ENCODE data around the gene LYVE1.

LYVE1 gene

DNA sequence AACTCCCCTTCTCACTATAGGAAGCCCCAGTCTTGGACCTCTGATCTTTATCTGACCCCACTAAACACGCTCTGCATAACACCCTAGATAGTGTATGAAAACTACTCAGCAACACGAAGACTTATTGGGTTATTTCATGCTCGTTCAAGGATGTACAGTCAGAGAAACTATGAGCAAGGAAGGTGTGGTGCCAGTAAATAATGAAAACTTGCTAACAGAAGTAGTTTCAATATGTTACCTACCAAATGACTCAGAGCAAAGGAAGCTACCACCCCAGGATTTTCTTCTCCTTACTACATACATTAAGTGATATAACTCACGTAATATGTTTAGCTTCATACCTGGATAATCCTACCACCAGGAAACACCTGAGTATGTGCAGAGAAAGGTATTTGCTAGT lies 25.9 kb upstream of the LYVE1 start:
- DNase-seq (ENCODE audit: low read depth in 3 of 3, low spot score in 1 of 3): no peak

DNA sequence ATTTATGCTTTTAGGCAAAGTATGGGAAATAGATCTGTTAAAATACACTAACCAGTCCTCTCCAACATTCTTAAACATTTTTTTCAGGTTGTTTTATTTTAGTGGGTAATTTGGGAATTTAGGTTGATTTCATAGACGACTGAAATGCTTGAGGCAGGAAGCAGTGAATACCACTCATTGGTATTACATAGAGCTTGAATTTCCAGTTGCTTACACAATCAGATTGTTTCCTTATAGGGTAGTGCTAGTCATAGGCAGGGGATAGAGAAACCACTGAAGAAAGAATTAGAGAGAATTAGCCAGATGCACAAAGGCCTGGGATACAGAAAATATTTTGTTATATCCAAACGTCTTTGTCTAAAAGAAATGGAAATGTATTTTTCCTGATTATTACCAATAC lies 23.9 kb upstream of the LYVE1 start:
- DNase-seq (ENCODE audit: low read depth in 3 of 3, low spot score in 1 of 3): no peak

DNA sequence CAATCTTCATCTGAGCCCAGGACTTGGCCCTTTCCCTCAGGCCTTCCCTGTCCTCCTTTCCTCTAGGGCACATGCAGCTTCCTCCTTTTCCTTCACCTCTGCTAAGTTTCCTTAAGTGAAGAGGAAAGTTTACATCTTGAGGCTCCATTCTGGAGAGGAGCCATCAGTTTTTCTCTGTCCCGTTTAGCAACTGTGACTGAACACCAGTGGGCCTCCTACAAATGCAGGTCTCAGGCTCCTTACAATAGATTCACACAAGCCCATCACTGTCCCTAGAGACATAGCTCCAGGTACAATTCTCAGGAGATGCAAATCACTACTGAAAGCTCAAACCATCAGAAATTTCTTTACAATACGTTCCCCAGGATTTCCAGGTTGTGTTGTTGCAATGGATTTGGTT lies 23.3 kb upstream of the LYVE1 start:
- DNase-seq (ENCODE audit: low read depth in 3 of 3, low spot score in 1 of 3): no peak

DNA sequence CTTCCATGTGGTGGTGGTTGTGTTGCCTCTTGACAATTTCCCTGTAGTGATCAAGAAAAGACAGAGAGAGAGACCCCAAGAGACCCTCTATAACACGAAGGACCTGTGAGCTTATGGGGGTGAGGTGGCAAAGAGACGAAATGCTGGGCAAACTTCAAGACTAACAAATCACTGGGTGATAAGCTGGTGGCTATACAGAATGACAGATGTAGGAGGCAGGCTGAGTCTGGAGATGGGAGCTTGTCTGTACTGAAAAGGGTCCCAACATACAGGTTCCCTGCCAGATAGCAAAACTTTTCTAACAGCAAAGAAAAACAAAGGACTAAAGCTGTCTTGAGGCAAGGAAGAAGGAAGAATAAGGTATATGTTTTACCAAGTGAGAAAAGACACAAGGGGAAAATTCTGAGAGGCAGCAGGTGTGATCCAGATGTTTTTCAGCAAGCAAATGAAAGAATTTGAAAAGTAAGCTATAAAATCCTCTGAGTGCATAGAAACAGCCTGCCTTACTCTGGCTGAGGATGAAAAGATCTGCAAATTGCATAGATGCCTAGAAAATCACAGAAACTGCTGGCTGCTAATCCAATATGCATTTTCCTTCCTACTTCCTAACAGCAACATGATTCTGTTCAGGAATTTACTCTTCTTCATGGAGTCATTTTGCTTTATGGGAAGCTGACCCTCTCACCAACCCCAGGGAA lies 21.9 kb upstream of the LYVE1 start:
- no peak for DNase-seq (ENCODE audit: low read depth in 3 of 3, low spot score in 1 of 3)

- no peak for DNase-seq (ENCODE audit: low read depth in 3 of 3, low spot score in 1 of 3)
These were observed 20.4 kb upstream of the LYVE1 start for GRCh38 chr11:10588904-10589303.

- no peak for DNase-seq (ENCODE audit: low read depth in 3 of 3, low spot score in 1 of 3)
These were observed 19.5 kb upstream of the LYVE1 start for GRCh38 chr11:10587995-10588394.

GRCh38 chr11:10587388-10587787 lies 18.9 kb upstream of the LYVE1 start:
- DNase-seq (ENCODE audit: low read depth in 3 of 3, low spot score in 1 of 3): no peak

DNA sequence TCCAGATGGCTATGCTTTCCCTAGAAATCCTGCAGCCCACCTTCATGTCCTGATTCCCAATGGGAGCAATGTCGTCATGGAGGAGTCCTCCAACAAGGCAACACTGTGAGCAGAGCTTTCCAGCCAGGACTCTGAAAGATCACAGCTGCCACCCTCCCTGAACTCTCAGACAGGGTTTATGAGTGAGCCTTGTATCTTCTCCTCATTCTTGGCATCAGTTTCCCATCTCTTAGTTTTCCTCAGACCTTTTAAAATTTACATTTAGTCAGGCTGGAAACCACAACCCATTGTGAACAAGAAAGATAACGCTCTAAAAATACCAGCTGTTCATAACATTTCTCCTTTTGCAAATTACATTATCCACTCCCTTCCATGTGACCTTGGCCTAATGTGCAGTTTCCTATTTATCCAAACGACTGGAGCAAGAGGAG lies 15.6 kb upstream of the LYVE1 start:
- DNase-seq (ENCODE audit: low read depth in 3 of 3, low spot score in 1 of 3): no peak

DNA sequence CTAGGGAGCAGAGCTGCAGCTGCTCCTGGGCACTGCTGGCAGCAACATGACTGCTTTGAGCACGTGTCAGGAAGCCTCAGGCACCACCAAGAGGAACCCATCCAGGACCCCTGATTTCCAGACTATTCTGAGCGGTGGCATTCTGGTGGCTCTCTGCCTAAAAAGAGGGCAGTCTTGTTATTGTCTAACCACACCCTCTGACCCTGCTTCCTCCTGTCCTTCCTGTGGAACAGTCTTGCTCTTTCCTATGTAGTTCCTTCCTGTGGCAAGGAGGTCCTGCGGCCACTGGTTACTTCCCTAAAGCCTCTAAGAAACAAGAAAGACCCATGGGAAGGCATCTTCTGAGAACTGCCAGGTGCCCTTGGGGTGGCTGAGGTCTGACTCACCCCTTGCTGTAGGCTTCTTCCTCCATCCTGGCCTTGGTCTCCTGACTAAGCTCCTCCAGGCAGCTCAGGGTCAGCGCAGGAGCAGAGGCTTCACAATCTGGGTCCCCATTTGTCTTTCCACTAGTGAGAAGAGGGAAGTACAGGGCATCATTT lies 13.1 kb upstream of the LYVE1 start:
- no peak for DNase-seq (ENCODE audit: low read depth in 3 of 3, low spot score in 1 of 3)

GRCh38 chr11:10580623-10581022 lies 12.2 kb upstream of the LYVE1 start:
- no peak for DNase-seq (ENCODE audit: low read depth in 3 of 3, low spot score in 1 of 3)

DNA sequence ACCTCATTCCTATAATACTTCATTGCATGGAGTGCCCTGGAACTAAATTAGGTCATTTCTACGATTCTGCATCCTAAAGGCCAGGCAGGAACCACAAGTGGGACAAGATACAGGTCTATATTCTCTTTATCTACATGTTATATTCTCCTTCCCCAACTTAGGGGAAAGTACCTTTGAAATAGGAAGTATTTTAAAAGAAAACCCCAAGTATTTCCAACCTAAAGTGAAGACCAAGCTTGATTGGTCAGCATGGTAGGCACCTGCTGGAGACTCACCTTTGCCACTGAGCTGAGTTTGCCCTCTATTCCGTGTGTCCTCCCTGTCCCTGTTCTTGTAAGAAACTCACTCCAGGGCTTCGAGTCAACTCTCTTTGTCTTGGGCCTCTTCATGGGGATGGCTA lies 11.2 kb upstream of the LYVE1 start:
- DNase-seq (ENCODE audit: low read depth in 3 of 3, low spot score in 1 of 3): no peak

- no peak for DNase-seq (ENCODE audit: low read depth in 3 of 3, low spot score in 1 of 3)
These were observed 7.6 kb upstream of the LYVE1 start for GRCh38 chr11:10576035-10576398.

DNA sequence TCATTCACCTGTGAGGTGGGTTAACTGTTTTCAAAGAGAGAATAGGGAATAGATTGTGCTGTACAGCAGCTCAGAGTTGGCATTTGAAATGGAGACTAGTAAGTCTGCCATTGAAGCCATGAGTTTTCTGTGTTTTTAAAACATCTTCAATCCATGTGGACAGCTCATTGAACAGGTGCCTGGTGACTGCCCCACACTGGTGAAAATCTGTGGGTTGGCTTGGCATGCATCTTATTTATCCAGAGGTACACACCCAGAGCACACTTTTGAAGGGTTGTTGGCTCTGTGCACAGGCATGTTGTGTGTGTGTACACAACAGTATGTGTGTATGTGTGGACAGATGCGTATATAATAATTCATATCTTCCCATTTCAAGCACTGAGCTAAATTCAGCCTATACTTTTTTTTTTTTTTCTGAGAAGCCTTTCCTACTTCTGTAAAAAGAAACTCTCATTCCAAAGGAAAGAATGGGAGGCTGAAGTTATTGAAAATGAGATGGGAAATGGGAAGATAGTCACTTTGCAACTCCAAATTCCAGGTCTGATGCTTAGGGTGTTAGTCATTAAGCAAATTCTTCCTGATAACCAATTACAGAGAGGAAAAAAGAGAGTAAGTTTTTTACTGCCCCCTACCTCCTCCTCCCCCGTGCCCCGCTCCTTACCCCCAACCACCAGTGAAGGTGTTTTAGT lies 7.0 kb upstream of the LYVE1 start:
- DNase-seq (ENCODE audit: low read depth in 3 of 3, low spot score in 1 of 3): no peak

DNA sequence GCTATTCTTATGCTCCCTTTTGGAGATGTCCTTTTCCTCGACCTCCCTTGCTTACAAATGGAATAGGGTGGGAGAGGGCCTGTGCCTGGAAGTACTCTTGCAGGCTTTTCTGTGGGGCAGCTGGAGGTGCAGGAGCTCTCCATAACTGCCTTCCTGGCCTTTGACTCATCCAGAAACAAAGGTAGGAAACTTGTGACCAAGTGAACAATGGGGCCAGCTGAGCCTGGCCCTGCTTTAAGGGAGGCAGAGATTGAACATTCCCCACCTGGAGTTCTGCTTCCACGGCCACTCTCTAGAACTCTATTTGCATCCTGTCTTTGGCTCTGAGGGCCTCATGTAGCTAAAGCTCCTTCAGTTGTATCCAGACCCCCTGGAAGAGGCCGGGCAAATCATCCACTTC lies 5.1 kb upstream of the LYVE1 start:
- DNase-seq (ENCODE audit: low read depth in 3 of 3, low spot score in 1 of 3): no peak

DNA sequence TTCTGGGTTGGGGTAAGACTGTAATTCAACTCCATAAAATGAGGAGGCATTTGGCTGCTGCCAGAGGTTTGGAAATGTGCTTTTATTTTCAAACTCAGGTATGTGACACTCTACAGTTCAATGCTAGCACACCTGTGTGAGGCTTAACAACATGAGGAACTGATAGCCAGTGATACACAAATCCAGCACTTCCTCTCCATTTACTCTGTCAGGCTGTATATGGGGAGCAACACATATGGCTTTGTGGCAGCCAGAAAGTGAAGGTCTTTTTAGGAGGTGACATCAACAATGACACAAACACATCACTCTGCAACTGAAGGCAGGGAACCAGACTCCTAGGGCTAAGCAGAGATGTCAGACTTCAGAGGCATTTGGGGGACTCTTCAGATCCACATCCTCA lies 4.6 kb upstream of the LYVE1 start:
- DNase-seq (ENCODE audit: low read depth in 3 of 3, low spot score in 1 of 3): no peak

GRCh38 chr11:10572533-10572932 lies 4.1 kb upstream of the LYVE1 start:
- no peak for DNase-seq (ENCODE audit: low read depth in 3 of 3, low spot score in 1 of 3)

GRCh38 chr11:10567446-10567845 lies 1.0 kb downstream of the LYVE1 start:
- no peak for DNase-seq (ENCODE audit: low read depth in 3 of 3, low spot score in 1 of 3)

- DNase-seq (ENCODE audit: low read depth in 3 of 3, low spot score in 1 of 3): no peak
These were observed 2.1 kb downstream of the LYVE1 start for GRCh38 chr11:10566257-10566957.

GRCh38 chr11:10565493-10565892 lies 3.0 kb downstream of the LYVE1 start:
- no peak for DNase-seq (ENCODE audit: low read depth in 3 of 3, low spot score in 1 of 3)

DNA sequence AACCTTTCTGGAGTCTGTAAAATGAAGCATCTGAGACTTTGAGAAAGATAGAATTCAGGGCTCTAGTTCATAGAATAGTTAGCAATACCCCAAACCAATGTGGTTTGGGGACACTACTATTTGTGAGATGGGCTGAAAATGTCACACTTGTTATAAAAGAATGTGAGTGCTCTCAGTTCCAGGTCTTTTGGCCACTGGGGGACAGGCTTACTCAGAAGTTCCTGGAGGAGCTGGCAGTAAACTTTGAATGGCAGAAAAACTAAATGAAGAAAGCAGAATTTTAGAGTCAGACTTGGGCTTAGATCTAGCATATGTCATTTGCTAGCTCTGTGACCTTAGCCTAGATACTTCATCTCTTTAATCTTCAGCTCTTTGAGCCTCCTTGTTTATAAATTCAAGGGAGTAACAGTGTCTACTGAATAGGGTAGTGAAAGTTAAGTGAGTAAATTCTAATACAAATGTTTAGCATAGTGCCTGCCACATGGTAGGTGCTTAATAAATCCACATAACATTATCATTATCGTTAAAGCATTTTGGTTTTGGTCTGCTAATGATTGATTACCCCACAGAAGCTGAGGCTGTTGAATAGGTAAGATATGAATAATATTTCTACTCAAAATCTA lies 3.7 kb downstream of the LYVE1 start:
- no peak for DNase-seq (ENCODE audit: low read depth in 3 of 3, low spot score in 1 of 3)

GRCh38 chr11:10564030-10564429 lies 4.4 kb downstream of the LYVE1 start:
- no peak for DNase-seq (ENCODE audit: low read depth in 3 of 3, low spot score in 1 of 3)

GRCh38 chr11:10561947-10562346 lies 6.5 kb downstream of the LYVE1 start:
- no peak for DNase-seq (ENCODE audit: low read depth in 3 of 3, low spot score in 1 of 3)

Measured in stimulated activated CD4-positive, alpha-beta T cell treated with anti-CD3 and anti-CD28 coated beads, TNF-alpha, amount 100 ng/mL, for 1 hour (primary cell).